Activated T-cell treated with anti-CD3 and anti-CD28 coated beads for 24 hours (primary cell): ENCODE measurements around the gene TNPO2.
"Not testable (repeated sequence)": the region's sequence is repeated elsewhere in the genome, so short reads cannot be mapped to it uniquely, and the experiment has no call there.

ENCODE experiments used
- DNase-seq: peaks from one replicate; pipeline ENCODE4 v3.0.0-alpha.2; 2020; ENCODE audit warnings: low read depth

Gene TNPO2

DNA sequence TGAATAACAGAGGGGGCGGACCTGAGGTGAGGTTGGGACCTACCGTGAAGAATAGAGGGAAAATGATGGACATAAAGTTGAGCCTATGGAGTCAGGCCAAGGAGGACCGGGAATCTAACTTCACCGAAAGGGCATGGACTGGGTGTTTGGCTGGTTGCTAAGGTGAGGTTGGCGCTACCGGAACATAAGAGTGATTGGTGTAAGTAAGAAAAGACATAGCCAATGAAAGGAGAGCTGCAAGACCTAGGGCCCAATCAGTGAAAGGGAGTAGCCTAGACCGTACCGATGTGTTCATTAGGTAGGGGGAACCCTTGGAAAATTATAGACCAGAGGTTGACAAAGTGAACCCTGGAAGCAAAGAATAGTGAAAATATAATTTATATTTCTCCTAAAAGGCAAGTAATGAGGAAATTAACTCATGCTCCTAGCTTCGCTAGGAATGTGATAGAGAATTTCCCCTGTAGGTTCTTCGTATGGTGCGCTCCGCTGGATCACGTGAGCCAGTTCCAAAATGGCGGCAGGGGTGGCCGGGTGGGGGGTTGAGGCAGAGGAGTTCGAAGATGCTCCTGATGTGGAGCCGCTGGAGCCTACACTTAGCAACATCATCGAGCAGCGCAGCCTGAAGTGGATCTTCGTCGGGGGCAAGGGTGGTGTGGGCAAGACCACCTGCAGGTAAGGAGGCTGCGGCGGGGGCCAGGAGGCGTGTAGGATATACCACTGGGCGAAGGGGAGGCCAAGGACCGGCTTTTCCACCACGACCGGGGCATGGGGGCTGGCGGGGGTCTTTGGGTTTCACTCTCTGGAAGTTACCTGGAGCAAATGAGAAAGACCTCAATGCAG is 13.5 kb upstream of the TNPO2 start, which contains the start of gene GET3:
Gene GET3, plus strand, starts transcription at position 503 of the 840 bp plus-strand sequence. Its CDS starts 9 bp downstream, at position 512.
- peak; percentile 69 for DNase-seq

DNA sequence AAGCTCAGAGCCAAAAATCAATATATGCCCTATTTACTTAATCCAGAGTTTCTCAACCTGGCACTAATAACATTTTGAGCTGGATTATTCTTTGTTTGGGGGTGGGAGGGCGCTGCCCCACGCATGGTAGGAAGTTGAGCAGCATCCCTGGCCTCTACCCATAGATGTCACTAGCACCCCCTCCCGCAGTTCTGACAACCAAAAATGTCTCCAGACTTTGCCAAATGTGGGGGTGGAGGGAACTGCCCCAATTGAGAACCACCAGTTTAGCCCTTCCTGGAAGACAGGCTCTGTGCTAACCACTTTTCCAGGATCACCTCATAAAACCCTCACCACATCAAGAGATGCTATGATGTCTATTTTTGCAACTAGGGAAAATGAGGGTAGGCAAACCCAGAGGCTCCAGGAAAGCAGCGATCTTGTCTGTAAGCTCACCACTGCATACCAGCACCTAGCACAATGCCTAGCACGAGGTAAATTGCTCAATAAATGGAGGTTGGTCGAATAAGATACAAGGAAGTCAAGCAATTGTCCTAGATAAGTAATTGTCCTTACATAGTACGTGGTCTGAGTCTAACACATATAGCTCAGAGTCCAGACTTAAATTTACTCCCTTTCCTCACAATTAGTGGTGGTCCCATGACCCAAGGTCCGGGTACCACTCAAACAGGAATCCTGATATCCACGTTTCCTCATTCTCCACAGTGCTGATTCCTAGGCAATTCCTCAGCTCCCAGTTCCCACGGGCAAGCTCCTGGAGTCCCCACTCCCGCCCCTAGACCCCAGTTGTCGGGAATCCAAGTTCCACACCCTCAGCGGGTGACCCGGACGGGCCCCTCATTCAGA is 9.9 kb upstream of the TNPO2 start:
- peak; percentile 51 for DNase-seq

DNA sequence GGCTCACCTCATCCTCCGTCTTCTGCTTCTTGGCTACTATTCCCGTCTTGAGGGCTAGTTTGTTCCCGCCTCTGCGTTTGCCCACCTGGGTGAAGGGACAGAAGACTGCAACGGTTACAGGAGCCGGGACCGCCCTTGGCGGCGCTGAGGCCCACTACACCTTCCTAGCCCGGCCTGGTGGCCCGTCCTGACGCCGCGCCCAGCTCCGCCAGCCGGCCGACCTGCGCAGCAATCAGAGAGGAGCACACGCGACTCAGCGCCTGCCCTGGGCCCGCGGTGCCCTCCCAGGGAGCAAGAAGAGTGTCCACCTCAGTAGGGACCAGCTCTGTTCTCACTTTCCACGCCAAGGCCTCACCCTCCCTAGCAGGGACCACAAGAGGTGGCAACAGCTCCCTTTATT is 7.6 kb upstream of the TNPO2 start:
- no peak for DNase-seq

DNA sequence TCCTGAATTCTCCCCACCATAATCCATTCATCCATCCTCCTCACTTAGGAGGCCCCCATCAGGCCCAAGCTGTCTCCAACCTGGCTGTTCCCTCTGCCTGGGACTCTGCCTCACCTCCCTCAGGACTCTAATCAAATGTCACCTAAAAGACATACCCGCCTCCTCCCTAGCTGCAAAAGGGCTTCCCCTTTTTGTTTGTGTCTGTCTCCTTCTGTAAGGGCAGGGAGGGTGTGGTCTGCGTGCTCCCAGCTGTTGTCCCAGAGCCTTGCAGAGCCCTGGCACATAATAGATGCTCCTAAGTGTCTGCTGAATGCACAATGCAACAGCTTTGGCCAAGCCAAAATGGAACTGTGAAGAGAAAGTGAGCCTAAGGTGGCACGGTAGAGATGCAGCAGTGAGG is 6.3 kb upstream of the TNPO2 start:
- DNase-seq: no peak

DNA sequence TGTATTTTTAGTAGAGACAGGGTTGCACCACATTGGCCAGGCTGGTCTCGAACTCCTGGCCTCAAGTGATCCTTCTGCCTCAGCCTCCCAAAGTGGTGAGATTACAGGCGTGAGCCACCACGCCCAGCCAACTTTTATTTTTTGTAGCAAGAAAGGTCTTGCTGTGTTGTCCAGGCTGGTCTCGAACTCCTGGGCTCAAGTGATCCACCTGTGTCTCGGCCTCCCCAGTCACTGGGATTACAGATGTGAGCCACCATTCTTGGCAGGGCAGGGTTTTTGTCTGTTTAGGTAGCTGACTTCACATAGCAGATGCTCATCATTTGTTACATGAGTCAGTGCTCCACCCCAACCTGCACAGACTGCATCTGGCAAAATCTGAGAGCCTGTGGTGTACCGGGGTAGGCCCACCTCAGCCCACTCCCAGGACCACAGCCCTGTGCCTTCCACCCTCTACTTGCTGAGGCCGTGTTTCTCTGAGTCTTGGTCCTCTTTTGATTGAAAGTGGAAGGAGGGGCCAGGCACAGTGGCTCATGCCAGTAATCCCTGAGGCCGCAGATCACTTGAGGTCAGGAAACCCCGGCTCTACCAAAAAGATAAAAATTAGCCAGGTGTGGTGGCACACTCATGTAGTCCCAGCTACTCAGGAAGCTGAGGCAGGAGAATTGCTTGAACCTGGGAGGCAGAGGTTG is 4.2 kb upstream of the TNPO2 start:
- no peak for DNase-seq

DNA sequence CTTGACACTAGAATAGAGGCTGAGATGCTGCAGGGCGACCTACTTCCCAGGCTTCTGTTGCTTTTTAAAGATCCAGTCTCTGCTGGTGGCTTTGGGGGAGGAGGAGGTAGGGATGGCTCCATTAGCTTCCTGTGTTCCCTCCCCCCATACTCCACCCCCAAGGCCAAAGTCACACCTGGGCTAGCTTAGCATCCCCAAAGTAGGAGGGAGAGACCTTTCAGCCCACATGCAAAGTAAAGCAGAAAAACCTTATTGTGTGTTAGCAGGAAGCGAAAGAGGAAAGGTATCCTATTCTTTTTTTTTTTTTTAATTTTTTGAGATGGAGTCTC is 3.2 kb upstream of the TNPO2 start:
- no peak for DNase-seq

DNA sequence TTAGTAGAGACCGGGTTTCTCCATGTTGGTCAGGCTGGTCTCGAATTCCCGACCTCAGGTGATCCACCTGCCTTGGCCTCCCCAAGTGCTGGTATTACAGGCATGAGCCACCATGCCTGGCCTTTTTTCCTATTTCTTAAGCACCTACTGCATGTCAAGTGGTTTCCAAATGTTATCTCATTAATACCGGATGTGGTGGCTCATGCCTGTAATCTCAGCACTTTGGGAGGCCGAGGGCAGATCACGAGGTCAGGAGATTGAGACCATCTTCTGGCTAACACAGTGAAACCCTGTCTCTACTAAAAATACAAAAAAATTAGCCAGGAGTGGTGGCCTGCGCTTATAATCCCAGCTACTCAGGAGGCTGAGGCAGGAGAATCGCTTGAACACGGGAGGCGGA is 1.9 kb upstream of the TNPO2 start:
- not testable (repeated sequence) for DNase-seq

DNA sequence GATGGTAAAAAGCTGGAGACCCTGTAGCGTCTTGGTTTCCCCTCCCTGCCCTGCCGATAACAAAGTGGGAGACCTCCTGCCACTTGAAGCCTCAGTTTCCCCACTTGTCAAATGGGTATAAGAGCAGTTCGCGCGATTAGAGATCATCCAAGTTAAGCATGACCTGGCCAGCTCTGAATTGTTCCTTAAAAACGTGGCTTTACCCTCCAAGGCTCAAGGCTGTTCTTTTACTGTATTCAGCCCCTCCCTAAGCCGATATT is 421 bp downstream of the TNPO2 start:
- no peak for DNase-seq

DNA sequence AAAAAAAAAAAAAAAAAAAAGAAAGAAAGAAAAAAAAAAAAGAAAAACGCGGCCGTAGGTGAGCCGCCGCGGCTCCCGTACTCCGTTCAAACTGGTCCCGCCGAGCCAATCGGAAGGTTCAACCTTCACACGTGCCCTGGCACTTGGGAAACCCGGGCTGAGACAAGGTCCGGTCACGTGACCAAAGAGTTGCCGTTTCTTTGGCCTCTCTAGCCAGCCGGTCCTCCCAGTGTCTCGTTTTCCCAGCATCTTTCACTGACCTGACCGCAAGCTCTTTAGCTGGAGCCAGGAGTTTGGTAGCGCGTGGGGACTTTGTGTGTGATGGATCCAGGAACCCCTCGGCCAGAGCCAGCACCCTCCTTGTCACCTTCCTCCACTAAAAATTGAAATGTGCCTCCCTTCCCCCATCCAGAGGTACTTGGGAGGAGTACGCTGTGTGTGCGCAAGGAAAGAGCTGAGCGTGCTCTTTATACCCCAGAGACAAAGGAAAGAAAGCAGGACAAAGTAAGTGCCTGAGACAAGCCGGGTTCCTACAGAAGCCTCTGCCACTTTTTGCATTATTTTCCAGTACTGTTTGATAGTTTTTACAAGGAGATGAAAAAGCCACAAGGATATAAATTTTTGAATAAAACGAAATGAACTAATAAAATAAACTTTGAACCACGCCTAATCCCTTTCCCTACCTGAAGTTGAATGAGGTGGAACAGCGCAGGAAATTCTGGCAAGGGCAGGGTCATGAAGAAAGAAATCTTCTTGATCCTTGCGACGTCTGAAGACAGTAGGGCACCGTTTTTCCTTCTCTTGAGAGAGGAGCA is 959 bp downstream of the TNPO2 start:
- DNase-seq: peak; percentile 90

DNA sequence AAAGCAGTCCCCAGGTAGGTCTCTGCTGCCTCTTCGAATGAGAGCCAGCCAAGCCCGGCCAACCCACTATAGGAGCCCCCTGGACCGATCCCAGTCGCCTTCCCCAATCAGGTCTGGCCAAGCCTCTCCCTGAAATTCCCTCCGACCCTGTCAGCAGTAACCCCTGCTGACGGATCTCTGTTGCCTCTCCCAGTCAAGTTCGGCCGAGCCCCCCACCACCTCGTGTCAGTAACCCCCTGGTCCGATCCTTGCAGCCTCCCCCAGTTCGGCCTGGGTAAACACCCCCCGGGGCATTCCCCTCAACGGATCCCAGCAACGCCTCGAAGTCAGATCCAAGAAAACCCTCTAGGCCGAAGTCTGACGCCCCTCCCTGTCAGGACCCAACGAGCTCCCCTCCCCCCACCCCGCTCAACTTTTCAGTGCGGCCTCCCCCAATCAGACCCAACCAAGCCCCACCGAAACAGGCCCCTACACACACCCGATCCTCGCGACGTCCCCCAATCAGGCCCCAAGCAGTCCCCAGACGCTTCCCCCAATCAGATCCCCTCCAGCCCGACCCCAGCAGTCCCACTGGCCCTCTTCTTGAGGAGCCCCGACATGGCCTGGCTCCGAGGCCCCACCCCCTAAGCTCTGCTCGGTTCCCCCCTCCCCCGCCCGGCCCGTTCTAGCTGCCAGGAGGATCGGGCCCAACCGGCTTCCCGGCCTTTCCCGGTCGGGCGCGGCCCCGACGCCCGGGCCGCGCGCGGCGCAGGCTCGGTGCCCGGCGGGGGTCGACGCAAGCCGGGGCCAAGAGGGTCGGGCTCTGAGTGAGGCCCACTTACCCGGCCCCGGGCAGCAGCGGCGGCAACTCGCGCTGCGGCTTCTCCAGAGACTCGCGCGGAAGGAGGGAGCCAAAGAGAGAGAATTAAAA is 1.8 kb downstream of the TNPO2 start:
- no peak for DNase-seq

DNA sequence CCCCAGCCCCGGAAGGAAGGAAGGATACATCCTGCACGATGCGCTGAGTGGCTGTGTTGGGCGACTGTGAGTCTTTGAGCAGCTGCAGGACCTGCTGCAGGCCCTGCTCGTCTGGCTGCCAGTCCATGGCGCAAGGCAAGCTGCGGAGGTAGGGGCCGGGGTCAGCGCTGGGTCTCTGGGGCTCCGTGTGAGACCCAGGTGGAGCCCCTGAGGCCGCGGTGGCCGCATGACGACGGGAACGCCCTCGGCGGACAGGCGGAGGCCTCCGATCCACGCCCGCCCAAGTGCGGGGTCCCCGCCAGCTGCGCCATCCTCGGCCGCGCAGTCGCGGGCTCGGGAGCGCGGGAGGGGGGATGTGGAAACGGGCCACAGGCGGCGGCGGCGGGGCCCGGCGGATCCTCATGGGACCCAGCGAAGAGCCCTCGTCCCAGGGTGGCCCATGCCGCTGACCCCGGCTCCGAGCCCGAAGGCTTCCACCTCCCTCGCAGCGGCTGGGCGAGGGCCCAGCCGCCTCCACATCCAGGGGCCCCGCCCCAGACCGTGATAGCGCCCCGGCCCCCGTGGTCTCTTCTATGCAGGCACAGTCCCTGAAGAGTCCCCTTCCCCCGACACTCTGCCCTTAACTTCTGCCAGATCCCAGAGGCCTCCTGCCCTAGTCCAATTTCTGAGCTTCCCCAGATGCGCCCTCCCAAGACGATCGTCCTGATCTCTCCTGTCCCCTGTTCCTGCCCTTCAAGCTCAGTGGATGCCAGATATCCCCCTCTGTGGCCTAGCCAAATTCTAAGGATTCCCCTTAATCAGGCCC is 2.7 kb downstream of the TNPO2 start:
- no peak for DNase-seq

DNA sequence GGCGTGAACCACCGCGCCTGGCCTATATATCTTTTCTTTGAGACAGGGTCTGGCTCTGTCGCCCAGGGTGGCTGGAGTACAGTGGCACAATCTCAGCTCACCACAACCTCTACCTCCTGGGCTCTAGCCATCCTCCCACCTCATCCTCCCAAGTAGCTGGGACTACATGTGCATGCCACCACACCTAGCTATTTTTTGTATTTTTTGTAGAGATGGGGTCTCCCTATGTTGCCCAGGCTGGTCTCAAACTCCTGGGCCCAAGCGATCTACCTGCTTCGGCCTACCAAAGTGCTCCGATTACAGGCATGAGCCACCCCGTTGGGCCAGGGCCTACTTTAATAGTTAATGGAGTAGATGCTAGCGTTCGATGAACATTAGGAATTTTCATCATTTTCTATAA is 3.4 kb downstream of the TNPO2 start:
- no peak for DNase-seq

DNA sequence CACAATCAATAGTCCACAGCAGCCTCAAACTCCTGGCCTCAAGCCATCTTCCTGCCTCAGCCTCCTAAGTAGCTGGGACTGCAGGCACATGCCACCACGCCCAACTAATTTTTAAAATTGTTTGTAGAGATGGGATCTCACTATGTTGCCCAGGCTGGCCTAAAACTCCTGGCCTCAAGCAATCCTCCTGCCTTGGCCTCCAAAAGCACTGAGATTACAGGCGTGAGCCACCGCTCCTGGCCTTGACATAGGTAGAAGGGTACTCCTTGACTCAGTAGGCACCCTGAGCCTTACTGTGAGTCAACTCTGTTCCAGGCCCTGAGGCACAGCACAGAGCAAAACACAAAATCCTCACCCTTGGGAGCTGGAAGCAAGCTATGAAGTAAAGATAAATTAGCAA is 7.8 kb downstream of the TNPO2 start:
- DNase-seq: no peak

DNA sequence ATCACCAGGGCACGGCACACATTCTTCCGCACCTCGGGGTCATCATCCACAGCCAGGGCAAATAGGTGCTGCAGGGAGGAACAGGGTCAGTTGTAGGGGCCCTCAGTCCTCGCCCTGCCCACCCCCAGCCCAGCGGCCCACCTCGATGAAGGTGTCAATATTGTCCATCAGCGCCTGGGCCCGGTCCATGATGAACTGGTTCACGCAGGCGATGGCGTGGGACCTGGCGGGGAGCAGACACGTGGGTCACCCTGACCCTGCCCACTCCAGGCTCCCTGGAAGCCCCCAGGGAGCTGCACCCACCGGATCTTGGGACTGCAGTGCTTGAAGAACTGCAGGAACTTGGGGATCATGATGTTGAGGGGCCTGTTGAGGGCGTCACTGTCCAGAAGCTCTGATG is 8.6 kb downstream of the TNPO2 start:
- no peak for DNase-seq

DNA sequence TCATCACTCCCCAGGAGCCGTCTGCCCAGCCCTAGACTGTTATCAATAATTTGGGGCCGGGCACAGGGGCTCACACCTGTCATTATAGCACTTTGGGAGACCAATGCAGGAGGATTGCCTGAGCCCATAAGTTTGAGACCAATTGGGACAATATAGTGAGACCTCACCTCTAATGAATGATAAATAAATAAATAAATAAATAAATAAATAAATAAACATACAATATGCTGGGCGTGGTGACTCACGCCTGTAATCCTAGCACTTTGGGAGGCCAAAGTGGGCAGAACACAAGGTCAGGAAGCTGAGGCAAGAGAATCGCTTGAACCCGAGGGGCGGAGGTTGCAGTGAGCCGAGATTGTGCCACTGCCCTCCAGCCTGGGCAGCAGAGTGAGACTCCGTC is 10.4 kb downstream of the TNPO2 start:
- DNase-seq: not testable (repeated sequence)

DNA sequence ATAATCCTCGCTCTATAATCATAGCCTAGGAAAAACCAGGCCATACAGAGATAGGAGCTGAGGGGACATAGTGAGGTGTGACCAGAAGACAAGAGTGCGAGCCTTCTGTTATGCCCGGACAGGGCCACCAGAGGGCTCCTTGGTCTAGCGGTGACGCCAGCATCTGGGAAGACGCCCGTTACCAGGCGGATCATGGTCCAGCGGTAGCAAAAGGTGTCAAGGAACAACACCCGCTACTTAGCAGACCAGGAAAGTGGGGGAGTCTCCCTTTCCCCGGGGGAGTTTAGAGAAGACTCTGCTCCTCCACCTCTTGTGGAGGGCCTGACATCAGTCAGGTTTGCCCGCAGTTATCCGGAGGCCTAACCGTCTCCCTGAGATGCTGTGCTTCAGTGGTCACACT is 11.7 kb downstream of the TNPO2 start:
- DNase-seq: not testable (repeated sequence)

DNA sequence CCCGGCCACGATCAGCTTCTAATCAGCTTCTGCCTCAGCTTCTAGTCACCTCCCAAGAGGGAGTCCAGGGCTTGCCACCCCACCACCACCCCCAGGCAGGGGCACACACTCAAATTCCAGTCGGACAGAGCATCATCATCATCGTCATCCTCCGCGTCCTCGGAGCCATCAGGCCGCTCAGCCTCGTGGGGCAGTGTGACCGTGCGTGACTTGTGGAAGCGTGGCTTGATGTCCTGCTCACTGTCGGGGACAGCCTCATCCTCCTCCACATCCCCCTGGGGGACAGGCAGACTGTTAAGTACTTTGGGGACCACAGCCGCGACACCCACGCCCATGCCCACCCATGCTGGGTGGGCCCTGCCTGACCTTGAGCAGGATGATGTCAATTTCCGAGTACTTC is 12.5 kb downstream of the TNPO2 start:
- DNase-seq: no peak

DNA sequence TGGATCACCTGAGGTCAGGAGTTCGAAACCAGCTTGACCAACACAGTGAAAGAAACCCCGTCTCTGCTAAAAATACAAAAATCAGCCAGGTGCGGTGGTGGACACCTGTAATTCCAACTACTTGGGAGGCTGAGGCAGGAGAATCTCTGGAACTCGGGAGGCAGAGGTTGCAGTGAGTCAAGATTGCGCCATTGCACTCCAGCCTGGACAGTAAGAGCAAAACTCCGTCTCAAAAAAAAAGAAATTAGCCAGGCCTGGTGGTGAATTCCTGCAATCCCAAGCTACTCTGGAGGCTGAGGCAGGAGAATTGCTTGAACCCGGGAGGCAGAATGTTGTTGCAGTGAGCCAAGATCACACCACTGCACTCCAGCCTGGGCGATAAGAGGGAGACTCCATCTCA is 15.1 kb downstream of the TNPO2 start:
- no peak for DNase-seq

DNA sequence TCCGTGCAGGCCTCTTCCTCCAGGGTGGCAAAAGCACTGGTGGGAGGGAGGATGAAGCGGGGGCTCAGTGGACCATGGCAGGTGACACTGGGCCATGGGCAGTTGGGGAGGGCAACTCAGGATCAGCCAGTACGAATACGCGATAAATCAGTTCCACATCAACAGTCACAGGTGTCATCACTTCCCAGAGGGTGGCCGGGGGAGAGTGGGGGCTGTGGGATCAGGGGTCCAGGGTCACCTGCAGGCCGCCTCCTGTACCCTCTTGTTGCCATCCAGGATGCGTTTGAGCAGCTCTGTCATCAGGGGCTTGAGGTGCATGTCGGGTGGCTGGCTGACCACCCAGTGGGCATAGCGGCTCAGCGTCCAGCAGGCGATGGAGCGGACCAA is 17.4 kb downstream of the TNPO2 start:
- DNase-seq: no peak

DNA sequence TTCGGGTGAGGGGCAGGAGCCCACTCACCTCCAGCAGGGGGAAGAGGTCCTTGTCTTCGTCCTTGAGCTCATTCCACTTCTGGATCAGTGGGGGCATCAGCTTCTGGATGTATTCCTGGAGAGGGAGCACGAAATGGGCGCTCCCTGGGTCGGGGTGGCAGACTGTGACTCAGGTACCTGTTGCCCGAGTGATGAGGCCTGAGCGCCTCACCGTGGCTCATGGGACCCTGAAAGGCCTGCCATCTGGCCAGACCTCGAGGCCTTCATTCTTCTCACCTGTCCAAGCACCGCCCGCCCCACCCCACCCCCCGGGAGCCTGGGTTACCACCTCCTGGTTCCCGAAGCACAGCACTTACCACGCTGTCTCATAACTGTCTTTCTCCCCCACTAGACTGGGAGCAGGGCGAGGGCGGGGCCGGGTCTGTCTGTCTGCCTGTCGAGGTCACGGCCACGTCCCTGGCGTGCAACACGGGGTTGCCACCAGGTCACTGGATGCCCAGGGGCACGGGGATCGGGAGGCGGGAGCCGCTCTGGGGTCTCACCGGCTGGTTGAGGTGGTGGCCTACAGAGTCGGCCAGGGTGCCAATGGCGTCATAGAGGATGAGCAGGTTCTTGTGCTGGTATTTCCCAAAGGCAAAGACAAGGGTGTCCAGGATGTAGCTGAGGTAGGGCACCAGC is 17.9 kb downstream of the TNPO2 start:
- DNase-seq: no peak
